Neural cell (in vitro differentiated cells): ENCODE measurements around the gene ASCL5. TPM values are rescaled to one million over a fixed set of nuclear protein-coding genes. Genes with fewer than 3 reads are reported as not detected.

Experiments used
- H2AFZ ChIP-seq: fragments of 200-600, 300-800 bp; sonication (generic), shearing (Covaris generic); 2 replicates; pipeline ENCODE4 v1.6.0; 2014; ENCODE audit warnings: low read depth, mild to moderate bottlenecking, antibody characterized with exemption, low read length, moderate library complexity
- H3F3A ChIP-seq: fragments of 200-600 bp; shearing (Covaris generic); 2 replicates; pipeline ENCODE4 v1.6.1; 2016; ENCODE audit warnings: mild to moderate bottlenecking, moderate library complexity, mixed read lengths, antibody characterized with exemption, low read length; ENCODE audit not compliant: insufficient read depth, poor library complexity, severe bottlenecking
- H3K27ac ChIP-seq: fragments of 200-600, 300-800 bp; sonication (generic), shearing (Covaris generic); 2 replicates; pipeline ENCODE4 v1.5.1; 2014; ENCODE audit warnings: mild to moderate bottlenecking, low read length, moderate library complexity
- H3K27me3 ChIP-seq: fragments of 300-800, 200-600 bp; sonication (generic), shearing (Covaris generic); 2 replicates; pipeline ENCODE4 v1.6.0; 2014; ENCODE audit warnings: mild to moderate bottlenecking, low read depth, low read length, moderate library complexity; ENCODE audit not compliant: insufficient read depth
- H3K36me3 ChIP-seq: fragments of 300-800, 200-600 bp; sonication (generic), shearing (Covaris generic); 2 replicates; pipeline ENCODE4 v1.5.1; 2014; ENCODE audit warnings: mild to moderate bottlenecking, antibody characterized with exemption, low read length, moderate library complexity; ENCODE audit not compliant: insufficient read depth
- H3K4me2 ChIP-seq: fragments of 300-800, 200-600 bp; sonication (generic), shearing (Covaris generic); 2 replicates; pipeline ENCODE4 v1.6.0; 2014; ENCODE audit warnings: mild to moderate bottlenecking, low read length
- H3K4me3 ChIP-seq: fragments of 300-800, 200-600 bp; sonication (generic), shearing (Covaris generic); 2 replicates; pipeline ENCODE4 v1.5.1; 2014; ENCODE audit warnings: mild to moderate bottlenecking, low read length, moderate library complexity
- H3K79me2 ChIP-seq: fragments of 200-600 bp; shearing (Covaris generic); replicated peaks from 2 replicates; pipeline ENCODE4 v1.6.0; 2014; ENCODE audit warnings: mild to moderate bottlenecking, low read length, moderate library complexity; ENCODE audit not compliant: insufficient read depth
- H3K9ac ChIP-seq: fragments of 300-800, 200-600 bp; sonication (generic), shearing (Covaris generic); 2 replicates; pipeline ENCODE4 v1.6.1; 2016; ENCODE audit warnings: mild to moderate bottlenecking, low read length, mixed read lengths
- H3K9me2 ChIP-seq: fragments of 200-600 bp; shearing (Covaris generic); 2 replicates; pipeline ENCODE4 v1.6.1; 2016; ENCODE audit warnings: mild to moderate bottlenecking, low read length, mixed read lengths; ENCODE audit not compliant: insufficient read depth
- H3K9me3 ChIP-seq: fragments of 200-600, 300-800 bp; sonication (generic), shearing (Covaris generic); 2 replicates; pipeline ENCODE4 v1.6.1; 2016; ENCODE audit warnings: mild to moderate bottlenecking, mixed run types, low read length, moderate library complexity, mixed read lengths
- H4K20me1 ChIP-seq: fragments of 200-600 bp; shearing (Covaris generic); 2 replicates; pipeline ENCODE4 v1.6.1; 2016; ENCODE audit warnings: mild to moderate bottlenecking, mixed run types; ENCODE audit not compliant: insufficient read depth
- EP300 ChIP-seq: fragments of 450-650 bp; conservative IDR thresholded peaks from 2 replicates; pipeline ENCODE4 v1.6.1; 2014; ENCODE audit warnings: antibody characterized with exemption, mild to moderate bottlenecking, moderate library complexity; ENCODE audit not compliant: poor library complexity, severe bottlenecking
- EZH2 ChIP-seq: fragments of 200-600, 300-800 bp; shearing (Covaris generic), sonication (generic); IDR thresholded peaks from 2 replicates; pipeline ENCODE4 v1.6.1; 2014; ENCODE audit warnings: antibody characterized with exemption, low read length, borderline replicate concordance, mild to moderate bottlenecking; ENCODE audit not compliant: insufficient read depth, poor library complexity, severe bottlenecking
- MXI1 ChIP-seq: fragments of 450-650 bp; conservative IDR thresholded peaks from 2 replicates; pipeline ENCODE4 v1.6.1; 2014; ENCODE audit warnings: antibody characterized with exemption, mild to moderate bottlenecking; ENCODE audit not compliant: poor library complexity, severe bottlenecking
- POLR2AphosphoS5 ChIP-seq: IDR thresholded peaks from 2 replicates; pipeline ENCODE4 v1.6.1; 2012
- RAD21 ChIP-seq: fragments of 450-650 bp; conservative IDR thresholded peaks from 2 replicates; pipeline ENCODE4 v1.6.1; 2014; ENCODE audit warnings: antibody characterized with exemption, mild to moderate bottlenecking, moderate library complexity
- REST ChIP-seq: IDR thresholded peaks from 2 replicates; pipeline ENCODE4 v1.6.1; 2012; ENCODE audit warnings: borderline replicate concordance
- SMC3 ChIP-seq: fragments of 450-650 bp; conservative IDR thresholded peaks from 2 replicates; pipeline ENCODE4 v1.6.1; 2014; ENCODE audit warnings: antibody characterized with exemption, mild to moderate bottlenecking, moderate library complexity; ENCODE audit not compliant: poor library complexity
- TAF1 ChIP-seq: IDR thresholded peaks from 2 replicates; pipeline ENCODE4 v1.6.1; 2012; ENCODE audit warnings: low read depth
- polyA plus RNA-seq: library from polyadenylated mRNA; depleted of rRNA; stranded (reverse); fragments of >200 nt; gene quantifications from 2 replicates; pipeline ENCODE4 v1.2.3, GENCODE V29; 2014
- TF ChIP-seq, protein P1 (sequence below): fragments of 450-650 bp; IDR thresholded peaks from 2 replicates; pipeline ENCODE4 v1.5.1; 2014; ENCODE audit warnings: antibody characterized with exemption, mild to moderate bottlenecking, moderate library complexity; ENCODE audit not compliant: poor library complexity, severe bottlenecking

The ASCL5 gene
- polyA plus RNA-seq, 1 donor from 2014 or later: not detected

DNA sequence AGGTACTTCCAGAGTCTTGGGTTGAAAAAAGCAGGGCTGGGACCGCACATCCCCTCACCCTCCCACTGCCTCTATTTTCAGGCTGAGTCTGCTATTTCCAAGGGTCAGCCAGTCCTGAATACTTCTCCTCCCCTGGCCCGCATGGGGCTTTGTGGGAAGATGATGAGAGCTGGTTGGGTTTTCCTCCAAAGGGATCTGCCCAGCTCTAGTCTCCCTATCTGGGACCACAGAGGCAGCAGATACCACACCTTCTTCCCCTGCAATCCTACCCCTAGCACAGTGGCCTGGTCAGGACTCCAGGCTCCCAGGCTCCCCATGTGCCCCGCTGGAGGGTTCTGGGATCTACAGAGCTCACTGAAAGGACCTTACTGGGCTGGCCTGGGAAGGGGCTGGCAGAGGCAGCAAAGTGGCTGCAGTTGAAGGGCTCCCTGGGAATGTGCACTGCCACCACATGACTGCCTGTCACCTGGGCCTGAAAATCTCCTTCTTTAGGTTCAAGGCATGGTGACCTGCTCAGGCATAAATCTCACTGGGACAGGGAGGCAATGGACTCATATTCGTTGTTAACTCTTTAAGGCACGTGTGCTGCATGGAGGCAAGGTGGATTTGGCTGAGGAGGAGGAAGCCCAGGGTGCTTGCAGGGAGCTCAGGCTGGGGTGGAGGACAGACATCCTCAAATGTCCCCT lies 27.8 kb downstream of the ASCL5 start:
- H3K27me3 ChIP-seq: no peaks in the 10 kb centered on the region
- H3K27ac ChIP-seq: no peak overlapping the region
- H3K9ac ChIP-seq: no peak overlapping the region
- no peak overlapping the region for H2AFZ ChIP-seq
- no peak overlapping the region for H3K4me3 ChIP-seq
- no peak overlapping the region for H3K4me2 ChIP-seq
- no peaks in the 10 kb centered on the region for H3K9me3 ChIP-seq
- H3F3A ChIP-seq: no peaks in the 10 kb centered on the region
- no peaks in the 10 kb centered on the region for H3K79me2 ChIP-seq
- no peak for TF ChIP-seq SMC3
- TF ChIP-seq REST: no peak
- no peak for TF ChIP-seq EP300
- no peak for TF ChIP-seq POLR2AphosphoS5
- TF ChIP-seq TAF1: no peak
- TF ChIP-seq RAD21: no peak
- no peak for TF ChIP-seq EZH2
- TF ChIP-seq, protein P1, sequence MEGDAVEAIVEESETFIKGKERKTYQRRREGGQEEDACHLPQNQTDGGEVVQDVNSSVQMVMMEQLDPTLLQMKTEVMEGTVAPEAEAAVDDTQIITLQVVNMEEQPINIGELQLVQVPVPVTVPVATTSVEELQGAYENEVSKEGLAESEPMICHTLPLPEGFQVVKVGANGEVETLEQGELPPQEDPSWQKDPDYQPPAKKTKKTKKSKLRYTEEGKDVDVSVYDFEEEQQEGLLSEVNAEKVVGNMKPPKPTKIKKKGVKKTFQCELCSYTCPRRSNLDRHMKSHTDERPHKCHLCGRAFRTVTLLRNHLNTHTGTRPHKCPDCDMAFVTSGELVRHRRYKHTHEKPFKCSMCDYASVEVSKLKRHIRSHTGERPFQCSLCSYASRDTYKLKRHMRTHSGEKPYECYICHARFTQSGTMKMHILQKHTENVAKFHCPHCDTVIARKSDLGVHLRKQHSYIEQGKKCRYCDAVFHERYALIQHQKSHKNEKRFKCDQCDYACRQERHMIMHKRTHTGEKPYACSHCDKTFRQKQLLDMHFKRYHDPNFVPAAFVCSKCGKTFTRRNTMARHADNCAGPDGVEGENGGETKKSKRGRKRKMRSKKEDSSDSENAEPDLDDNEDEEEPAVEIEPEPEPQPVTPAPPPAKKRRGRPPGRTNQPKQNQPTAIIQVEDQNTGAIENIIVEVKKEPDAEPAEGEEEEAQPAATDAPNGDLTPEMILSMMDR: no peak
- TF ChIP-seq MXI1: no peak
- H3K9me2 ChIP-seq: no peaks in the 10 kb centered on the region
- H3K36me3 ChIP-seq: no peaks in the 10 kb centered on the region
- no peaks in the 10 kb centered on the region for H4K20me1 ChIP-seq

- Histone ChIP-seq H3K4me3 (no peak overlapping the region), H3K4me2 (no peak overlapping the region), H2AFZ (no peak overlapping the region), H3K27me3 (no peaks in the 10 kb centered on the region), H3F3A (no peaks in the 10 kb centered on the region), H3K9me2 (no peaks in the 10 kb centered on the region), H3K36me3 (no peaks in the 10 kb centered on the region), H3K79me2 (no peaks in the 10 kb centered on the region), H3K9me3 (no peaks in the 10 kb centered on the region), H4K20me1 (no peaks in the 10 kb centered on the region), H3K9ac (no peak overlapping the region), H3K27ac (no peak overlapping the region)
- TF ChIP-seq EZH2 (no peak), TAF1 (no peak), SMC3 (no peak), EP300 (no peak)
These were observed 29.8 kb downstream of the ASCL5 start for GRCh38 chr1:201096977-201097856.
